ENCODE measurements around the gene B3GNT4.
"Not testable (repeated sequence)": the region's sequence is repeated elsewhere in the genome, so short reads cannot be mapped to it uniquely, and the experiment has no call there.

The B3GNT4 gene

GRCh38 chr12:122203301-122204166 lies at the start of gene B3GNT4:
Gene B3GNT4 (plus strand): TSS chr12:122203709. CDS start chr12:122204619, 910 bp downstream.
- DNase-seq (ENCODE audit: low read depth): peak; percentile 60

- no peak for DNase-seq (ENCODE audit: low read depth)
These were observed 47.8 kb upstream of the B3GNT4 start for GRCh38 chr12:122155705-122156104.

DNA sequence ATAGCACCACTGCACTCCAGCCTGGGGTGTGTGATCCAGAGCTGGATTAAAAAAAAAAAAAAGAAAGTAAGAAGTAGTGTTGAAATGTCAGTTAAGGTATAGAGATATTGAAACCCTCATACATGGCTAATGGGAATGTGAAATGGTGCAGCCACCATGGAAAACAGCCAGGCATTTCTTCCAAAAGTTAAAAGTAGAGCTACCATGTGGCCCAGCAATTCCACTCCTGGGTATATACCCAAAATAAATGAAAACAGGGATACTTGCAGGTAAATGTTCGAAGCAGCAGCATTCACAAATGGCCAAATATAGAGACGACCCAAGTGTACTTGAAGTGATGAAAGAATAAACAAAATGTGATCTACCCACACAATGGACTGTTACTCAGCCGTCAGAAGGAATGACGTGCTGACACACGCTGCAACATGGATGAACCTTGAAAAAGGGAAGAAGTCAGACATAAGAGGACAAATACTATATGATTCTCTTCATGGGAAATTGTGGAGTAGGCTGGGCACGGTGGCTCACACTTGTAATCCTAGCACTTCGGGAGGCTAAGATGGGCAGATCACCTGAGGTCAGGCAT lies 44.7 kb upstream of the B3GNT4 start:
- DNase-seq (ENCODE audit: low read depth): no peak

- DNase-seq (ENCODE audit: low read depth): no peak
These were observed 43.6 kb upstream of the B3GNT4 start for GRCh38 chr12:122159882-122160281.

GRCh38 chr12:122160761-122161160 lies 42.7 kb upstream of the B3GNT4 start:
- no peak for DNase-seq (ENCODE audit: low read depth)

- DNase-seq (ENCODE audit: low read depth): no peak
These were observed 41.8 kb upstream of the B3GNT4 start for GRCh38 chr12:122161682-122162081.

DNA sequence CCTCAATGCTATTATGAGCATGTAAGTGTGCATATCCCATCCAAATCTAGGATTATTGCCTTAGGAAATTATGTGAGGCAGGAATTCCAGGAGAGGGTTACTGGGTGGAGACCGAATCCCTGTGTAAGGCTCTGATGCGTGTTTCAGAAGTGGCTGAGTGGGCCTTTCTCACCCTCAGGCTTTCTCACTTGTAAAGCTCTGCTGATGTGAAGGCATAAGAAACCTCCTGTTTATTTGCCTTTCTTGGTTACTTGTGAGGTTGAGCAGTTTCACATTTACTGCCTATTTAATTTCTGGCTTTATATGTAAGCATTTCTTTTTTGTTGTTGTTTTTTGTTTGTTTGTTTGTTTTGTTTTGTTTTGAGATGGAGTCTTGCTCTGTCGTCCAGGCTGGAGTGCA lies 40.5 kb upstream of the B3GNT4 start:
- no peak for DNase-seq (ENCODE audit: low read depth)

- peak; percentile 58 for DNase-seq (ENCODE audit: low read depth)
These were observed 36.8 kb upstream of the B3GNT4 start for GRCh38 chr12:122166422-122167349.

GRCh38 chr12:122167356-122167925 lies 36.1 kb upstream of the B3GNT4 start:
- no peak for DNase-seq (ENCODE audit: low read depth)

- no peak for DNase-seq (ENCODE audit: low read depth)
These were observed 35.0 kb upstream of the B3GNT4 start for GRCh38 chr12:122168492-122168891.

GRCh38 chr12:122171399-122171798 lies 32.1 kb upstream of the B3GNT4 start:
- DNase-seq (ENCODE audit: low read depth): no peak

- DNase-seq (ENCODE audit: low read depth): no peak
These were observed 31.1 kb upstream of the B3GNT4 start for GRCh38 chr12:122172262-122172939.

DNA sequence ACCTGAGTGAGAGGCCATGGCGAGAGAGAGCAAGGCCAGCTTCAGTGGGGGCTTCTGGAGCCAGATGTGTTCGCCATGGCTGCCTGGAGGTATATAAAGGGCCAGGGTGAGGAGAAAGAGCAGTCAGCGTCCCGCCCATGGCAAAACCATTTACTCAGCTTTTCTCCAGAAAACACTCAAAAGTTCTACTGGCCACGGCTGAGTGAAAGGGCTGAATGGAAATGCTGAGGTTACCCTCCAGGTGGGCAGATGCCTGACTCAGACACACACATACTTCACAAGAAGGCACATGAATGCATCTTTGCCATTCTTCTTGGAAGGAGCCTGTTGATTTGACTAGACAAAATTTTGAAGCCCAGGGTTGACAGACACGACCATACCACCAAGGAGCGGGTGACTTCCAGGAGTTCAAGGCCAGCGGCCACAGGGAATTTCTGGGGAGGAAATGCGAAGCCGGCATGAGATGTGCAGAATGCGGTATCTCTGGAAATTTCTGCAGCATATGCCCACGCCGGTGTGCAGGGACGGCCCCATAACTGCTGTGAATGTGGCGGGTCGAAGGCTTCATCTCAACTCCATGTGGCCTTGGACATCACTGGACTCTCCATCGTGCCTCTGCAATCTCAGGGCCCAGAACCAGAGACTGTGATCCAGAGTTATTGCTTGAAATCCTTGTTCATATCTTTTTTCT lies 29.2 kb upstream of the B3GNT4 start, which contains the start of gene IL31:
Gene IL31, minus strand, starts transcription at position 67 of the 691 bp plus-strand sequence. Its CDS starts 49 bp downstream, at position 18.
- peak; percentile 45 for DNase-seq (ENCODE audit: low read depth)

DNA sequence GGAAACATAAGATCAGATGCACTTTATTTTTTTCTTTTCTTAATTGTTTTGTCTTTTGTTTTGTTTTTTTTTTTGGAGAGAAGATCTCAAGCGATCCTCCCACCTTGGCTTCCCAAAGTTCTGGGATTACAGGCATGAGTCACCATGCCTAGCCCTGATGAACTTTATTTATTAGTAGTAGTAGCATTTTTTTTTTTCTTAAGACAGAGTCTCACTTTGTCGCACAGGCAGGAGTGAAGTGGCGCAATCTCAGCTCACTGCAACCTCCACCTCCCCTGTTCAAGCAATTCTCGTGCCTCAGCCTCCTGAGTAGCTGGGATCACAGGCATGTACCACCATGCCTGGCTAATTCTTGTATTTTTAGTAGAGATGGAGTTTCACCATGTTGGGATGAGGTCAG lies 27.0 kb upstream of the B3GNT4 start:
- DNase-seq (ENCODE audit: low read depth): not testable (repeated sequence)

GRCh38 chr12:122182887-122183587 lies 20.5 kb upstream of the B3GNT4 start, which contains the start of gene LRRC43:
Gene LRRC43 (plus strand): TSS chr12:122183123. CDS start chr12:122183145, 22 bp downstream.
- no peak for DNase-seq (ENCODE audit: low read depth)

DNA sequence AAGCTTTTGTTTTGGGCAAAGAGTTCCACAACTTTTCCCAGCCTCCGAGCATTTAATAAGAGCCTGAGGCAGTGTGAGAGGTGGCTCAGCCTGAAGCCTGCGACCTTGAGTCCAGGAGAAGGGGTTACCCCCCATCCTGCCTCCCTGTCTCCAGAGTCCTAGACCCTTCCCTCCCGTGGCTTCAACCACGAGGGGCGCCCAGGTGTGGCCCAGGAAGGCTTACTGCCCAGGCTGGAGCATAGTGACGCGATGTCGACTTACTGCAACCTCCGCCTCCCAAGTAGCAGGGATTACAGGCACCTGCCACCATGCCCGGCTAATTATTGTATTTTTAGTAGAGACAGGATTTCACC lies 19.9 kb upstream of the B3GNT4 start:
- DNase-seq (ENCODE audit: low read depth): no peak

DNA sequence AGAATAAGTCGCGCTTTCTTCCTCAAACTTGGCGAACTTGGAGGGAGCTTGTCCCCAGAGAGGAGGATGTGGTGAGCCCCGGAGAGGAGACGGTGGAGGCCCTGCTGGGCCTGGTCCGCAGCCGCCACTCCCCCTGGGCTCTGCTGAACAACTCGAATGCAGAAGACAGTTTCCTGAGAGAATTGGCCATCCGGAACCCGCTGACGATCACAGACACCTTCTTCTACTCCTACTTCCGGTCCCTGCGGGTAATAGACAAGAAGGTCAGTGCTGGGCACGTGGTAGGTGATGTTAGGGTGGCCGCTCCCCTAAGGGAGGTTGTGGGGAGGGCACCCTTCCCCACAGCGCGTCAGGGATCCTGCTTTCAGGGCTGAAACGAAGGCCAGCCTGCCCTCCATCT lies 19.0 kb upstream of the B3GNT4 start:
- DNase-seq (ENCODE audit: low read depth): no peak

DNA sequence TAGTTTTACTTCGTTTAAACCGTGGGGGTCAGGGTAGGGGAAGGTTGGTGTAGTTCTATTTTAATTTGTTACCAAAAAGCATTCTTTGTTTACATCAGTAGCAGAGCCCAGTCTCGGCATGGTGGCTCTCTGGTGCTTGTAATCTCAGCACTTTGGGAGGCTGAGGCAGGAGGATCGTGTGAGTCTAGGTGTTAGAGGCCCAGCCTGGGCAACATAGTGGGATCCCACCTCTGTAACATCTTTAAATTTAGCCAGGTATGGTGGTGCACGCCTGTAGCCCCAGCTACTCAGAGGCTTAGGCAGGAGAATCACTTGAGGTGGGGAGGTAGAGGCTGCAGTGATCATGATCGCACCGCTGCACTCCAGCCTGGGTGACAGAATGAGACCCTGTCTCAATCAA lies 18.4 kb upstream of the B3GNT4 start:
- no peak for DNase-seq (ENCODE audit: low read depth)

DNA sequence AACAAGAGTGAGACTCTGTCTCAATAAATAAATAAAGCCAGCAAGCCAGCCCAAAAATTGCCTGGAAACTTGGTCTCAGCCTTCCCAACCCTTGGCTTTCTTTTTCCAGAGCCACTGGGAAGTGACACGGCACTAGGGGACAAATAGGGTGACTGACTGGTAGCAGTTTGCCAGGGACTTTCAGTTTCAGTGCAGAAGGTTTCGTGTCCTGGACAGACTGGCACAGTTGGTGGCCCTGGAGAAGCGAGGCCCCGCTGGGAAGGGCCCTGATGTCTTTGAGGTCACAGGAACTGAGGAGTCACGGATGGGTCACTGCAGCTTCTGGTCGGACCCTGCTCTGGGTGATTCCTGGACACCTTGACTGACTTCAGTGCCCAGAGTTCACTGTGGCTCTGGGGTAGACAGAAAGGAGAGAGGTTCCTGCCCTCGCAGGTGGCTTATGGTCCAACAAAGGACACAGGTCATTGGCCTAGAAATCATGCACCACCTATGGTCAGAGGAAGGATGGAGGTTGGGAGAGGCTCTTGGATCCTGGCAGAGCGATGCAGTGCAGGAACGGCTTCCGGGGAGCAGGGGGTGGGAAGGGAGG lies 17.9 kb upstream of the B3GNT4 start:
- DNase-seq (ENCODE audit: low read depth): no peak

DNA sequence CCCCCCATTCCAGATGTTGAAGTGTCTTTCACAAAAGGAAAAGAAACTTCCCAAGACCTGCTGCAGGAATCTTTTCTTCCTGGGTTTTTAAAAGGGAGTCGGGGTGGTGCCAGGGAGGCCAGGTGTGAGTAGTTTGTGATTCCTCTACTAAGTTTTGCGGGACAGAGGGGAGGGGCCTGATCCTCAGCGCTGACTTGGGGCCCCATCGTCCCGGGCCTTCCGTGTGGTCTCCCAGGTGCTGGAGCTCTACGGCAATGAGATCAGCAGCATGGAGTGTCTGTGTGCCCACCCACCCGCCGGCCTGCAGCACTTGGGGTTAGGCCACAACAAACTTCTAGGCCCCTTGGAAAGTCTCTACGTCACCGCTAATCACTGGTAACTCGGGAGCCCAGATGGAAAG lies 16.0 kb upstream of the B3GNT4 start:
- no peak for DNase-seq (ENCODE audit: low read depth)
